Measurements from ENCODE around the gene SPARC.

The SPARC gene

GRCh38 chr5:151624476-151624875 lies 62.2 kb downstream of the SPARC start:
- DNase-seq (ENCODE audit: low read depth) = no peak

GRCh38 chr5:151622367-151623088 lies 64.2 kb downstream of the SPARC start:
- DNase-seq (ENCODE audit: low read depth) = no peak

DNA sequence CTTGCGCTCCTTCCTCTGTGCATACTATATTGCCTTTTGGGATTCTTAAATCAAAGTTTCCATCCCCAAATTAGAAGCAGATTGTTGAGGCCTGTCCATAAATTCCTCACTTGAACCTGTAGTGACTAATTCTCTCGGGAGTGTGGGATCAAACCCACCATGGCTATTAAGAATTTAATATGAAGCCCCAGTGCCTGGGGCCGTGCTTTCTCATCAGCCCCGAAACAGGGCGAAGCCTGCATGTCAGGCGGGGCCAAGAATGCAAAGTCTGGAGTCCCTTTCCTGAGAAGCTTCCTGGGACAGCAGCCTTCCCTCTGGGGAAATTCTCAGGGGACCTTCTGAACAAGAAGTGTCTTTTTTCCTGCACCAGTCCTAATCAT lies 66.3 kb downstream of the SPARC start:
- DNase-seq (ENCODE audit: low read depth) = no peak

DNA sequence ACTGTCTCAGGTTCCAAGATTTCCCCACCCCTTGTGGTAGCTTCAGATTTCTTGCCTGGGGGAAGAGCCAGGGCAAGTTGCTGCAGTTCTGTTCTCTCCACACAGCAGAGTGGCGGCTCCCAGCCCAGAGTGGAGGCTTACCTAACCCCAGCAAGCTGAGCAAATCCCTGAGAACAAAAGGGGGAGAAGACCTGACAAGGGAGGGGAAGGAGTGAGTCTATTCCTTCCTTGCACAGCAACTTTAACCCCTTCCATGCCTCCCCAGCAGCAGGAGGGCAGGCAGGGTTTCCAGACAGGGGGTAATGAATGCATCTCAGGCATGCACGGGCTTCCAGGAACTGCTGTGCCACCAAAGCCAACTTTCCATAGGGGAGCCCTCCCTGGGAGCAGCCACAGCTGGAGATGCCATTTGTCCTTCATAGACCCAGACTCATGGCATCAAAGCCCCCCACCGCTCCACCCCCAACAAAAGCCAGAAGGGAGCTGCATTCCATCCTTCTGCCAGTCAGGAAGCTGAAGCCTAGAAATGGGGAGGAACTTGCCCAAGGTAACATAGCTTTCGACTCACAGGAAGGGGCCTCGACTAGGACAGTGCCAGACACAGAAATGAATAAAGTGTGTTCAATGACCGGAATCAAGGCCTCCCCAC lies 66.8 kb downstream of the SPARC start:
- no peak for DNase-seq (ENCODE audit: low read depth)

- no peak for DNase-seq (ENCODE audit: low read depth)
Measured at GRCh38 chr5:151618907-151619306, 67.8 kb downstream of the SPARC start.

GRCh38 chr5:151617841-151618710 lies 68.6 kb downstream of the SPARC start:
- no peak for DNase-seq (ENCODE audit: low read depth)

GRCh38 chr5:151617383-151617840 lies 69.3 kb downstream of the SPARC start:
- no peak for DNase-seq (ENCODE audit: low read depth)

DNA sequence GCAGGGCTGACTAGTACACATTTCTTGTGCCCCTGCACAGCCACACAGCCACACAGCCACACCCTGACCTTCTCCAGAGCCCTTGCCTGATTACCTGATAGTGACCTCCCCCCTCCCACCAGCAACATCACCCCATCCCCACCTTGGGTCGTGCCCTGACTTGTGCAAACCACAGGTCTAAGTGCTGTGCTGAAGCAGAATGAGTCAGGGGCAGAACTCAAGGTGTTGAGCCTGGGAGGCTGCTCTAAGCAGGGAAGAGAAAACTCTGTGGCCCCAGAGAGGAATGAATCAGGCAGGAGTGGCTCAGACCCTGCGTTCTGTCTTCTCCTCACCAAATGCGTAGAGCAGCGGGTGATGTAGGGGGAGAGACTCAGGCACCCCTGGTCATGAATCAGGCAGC lies 71.3 kb downstream of the SPARC start:
- DNase-seq (ENCODE audit: low read depth) = no peak

DNA sequence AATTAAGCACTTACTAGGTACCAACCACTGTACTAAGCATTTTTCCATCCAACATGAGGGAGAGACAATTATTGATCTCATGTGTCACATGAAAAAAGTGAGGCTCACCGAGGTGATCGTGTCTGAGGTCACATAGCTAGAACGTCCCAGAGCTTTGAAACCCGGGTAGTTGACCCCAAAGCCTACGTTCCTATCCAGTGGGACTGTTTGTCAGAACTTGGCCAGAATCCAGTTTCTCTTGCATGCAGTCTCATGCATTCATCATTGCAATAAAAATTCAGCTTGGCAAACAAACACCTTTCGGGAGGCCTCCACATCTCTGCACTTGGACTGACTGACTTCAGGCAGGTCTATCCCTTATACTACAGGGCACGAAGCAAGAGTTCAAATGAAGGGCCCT lies 72.2 kb downstream of the SPARC start:
- DNase-seq (ENCODE audit: low read depth) = no peak

- peak; percentile 15 for DNase-seq (ENCODE audit: low read depth)
Measured at GRCh38 chr5:151612689-151613427, 73.9 kb downstream of the SPARC start.

GRCh38 chr5:151611127-151611775 lies 75.5 kb downstream of the SPARC start:
- DNase-seq (ENCODE audit: low read depth) = no peak
